ENCODE results near the gene DNAH9.

- TF ChIP-seq MAX (IDR thresholded peaks at IDR 0.05) (no peak), CTCF (IDR thresholded peaks at IDR 0.05; ENCODE audit: low read depth, low read length, missing input control) (no peak)
Observed at GRCh38 chr17:11896199-11896598, 297.9 kb downstream of the DNAH9 start.

Data from liver (tissue), 2 donors.